ENCODE results near the gene SLC2A9. TPM values are rescaled to one million over a fixed set of nuclear protein-coding genes. Genes with fewer than 3 reads are reported as not detected.

Gene SLC2A9
- total RNA-seq, 1 donor from 2014 or later: 25.2 TPM

DNA sequence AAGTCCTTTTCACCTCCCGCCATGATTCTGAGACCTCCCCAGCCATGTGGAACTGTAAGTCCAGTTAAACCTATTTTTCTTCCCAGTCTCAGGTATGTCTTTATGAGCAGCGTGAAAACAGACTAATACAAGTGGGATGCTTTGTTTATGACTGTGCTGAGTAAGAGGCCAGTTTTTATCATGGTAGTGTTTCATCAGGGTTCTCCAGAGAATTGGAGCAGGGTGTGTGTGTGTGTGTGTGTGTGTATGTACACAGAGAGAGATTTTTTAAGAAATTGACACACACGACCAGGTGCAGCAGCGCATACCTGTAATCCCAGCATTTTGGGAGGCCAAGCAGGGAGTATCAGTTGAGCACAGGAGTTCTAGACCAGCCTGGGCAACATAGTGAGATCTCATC, 34.6 kb upstream of the SLC2A9 start:
- Histone ChIP-seq H3K36me3 (no peaks in the 10 kb centered on the region), H3K4me1 (no peaks in the 10 kb centered on the region), H3K27me3 (ENCODE audit: low read depth) (no peaks in the 10 kb centered on the region), H3K27ac (no peak overlapping the region), H3K9me3 (no peaks in the 10 kb centered on the region), H3K4me3 (no peak overlapping the region)
- DNase-seq (no peak), ATAC-seq (no peak)
- intact Hi-C loops (cut with DNase I): no loop called here
- TF ChIP-seq, protein P1, sequence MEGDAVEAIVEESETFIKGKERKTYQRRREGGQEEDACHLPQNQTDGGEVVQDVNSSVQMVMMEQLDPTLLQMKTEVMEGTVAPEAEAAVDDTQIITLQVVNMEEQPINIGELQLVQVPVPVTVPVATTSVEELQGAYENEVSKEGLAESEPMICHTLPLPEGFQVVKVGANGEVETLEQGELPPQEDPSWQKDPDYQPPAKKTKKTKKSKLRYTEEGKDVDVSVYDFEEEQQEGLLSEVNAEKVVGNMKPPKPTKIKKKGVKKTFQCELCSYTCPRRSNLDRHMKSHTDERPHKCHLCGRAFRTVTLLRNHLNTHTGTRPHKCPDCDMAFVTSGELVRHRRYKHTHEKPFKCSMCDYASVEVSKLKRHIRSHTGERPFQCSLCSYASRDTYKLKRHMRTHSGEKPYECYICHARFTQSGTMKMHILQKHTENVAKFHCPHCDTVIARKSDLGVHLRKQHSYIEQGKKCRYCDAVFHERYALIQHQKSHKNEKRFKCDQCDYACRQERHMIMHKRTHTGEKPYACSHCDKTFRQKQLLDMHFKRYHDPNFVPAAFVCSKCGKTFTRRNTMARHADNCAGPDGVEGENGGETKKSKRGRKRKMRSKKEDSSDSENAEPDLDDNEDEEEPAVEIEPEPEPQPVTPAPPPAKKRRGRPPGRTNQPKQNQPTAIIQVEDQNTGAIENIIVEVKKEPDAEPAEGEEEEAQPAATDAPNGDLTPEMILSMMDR (IDR thresholded peaks at IDR 0.05): no peak

DNA sequence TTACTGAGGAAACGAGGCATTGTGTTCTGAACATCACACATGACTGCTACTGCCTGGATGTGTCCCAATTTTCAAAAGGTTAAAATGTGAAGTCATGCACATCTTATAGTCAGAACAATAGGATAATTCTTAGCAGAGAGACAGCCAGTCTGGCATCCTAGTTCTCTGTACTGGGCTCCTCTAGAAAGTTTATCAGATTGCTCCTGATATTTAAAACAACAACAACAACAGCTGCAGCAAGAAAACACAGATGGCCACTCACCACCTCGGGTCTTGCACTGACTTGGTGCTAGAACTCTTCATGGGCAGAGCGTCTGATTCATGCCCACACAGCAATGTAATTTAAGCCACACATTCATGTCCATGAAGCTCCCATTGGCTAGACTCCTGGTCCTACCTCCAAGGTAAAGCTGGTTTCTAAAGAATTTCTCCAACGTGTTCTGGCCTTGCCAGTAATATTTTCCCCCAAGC, 33.3 kb upstream of the SLC2A9 start:
- DNase-seq: no peak
- H3K27ac ChIP-seq: no peak overlapping the region
- TF ChIP-seq, protein P1 (IDR thresholded peaks at IDR 0.05): no peak
- no peaks in the 10 kb centered on the region for H3K36me3 ChIP-seq
- ATAC-seq: no peak
- no peak overlapping the region for H3K4me3 ChIP-seq
- H3K4me1 ChIP-seq: no peaks in the 10 kb centered on the region
- no peaks in the 10 kb centered on the region for H3K9me3 ChIP-seq
- intact Hi-C loops (cut with DNase I): no loop called here
- H3K27me3 ChIP-seq (ENCODE audit: low read depth): no peaks in the 10 kb centered on the region

DNA sequence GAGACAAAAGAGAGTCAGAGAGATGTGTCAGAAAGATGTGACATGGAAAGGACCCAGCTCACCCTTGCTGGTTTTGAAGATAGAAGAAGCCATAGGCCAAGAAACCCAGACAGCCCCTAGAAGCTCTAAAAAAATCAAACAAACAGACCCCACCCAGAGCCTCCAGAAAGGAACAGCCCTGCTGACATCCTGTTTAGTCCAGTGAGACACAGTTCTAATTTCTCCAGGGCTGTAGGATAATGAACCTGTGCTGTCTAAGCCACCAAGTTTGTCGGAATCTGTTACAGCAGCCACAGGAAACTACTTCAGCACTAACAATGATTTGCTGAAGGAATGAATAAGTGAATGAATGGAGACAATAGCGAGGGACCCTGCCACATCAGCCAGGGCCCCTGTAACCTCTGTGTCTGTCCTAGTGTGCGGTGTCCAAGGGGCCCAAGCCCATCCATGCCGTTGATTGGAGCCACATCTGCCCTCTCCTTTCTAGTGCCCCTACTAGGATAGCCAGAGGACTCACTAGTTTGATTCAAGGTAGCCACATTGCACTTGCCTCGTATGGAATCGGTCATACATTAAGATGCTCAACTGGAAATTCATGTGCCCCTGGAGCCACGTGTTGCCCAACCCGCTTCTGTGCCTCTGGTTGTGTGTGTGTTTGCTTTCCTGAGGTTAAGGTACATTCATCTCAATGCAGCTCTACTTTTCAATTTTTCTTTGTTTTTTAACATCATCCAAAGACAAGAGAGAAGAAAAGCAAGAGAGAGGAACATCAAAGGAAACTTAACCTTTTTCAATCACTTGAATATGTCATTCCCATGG, 32.5 kb upstream of the SLC2A9 start:
- no peaks in the 10 kb centered on the region for H3K4me1 ChIP-seq
- H3K27ac ChIP-seq: peak overlapping the region; percentile 42
- intact Hi-C loops (cut with DNase I): no loop called here
- H3K4me3 ChIP-seq: no peak overlapping the region
- DNase-seq (no peak), ATAC-seq (no peak)
- TF ChIP-seq, protein P1 (IDR thresholded peaks at IDR 0.05): no peak
- no peaks in the 10 kb centered on the region for H3K27me3 ChIP-seq (ENCODE audit: low read depth)
- no peaks in the 10 kb centered on the region for H3K9me3 ChIP-seq
- no peaks in the 10 kb centered on the region for H3K36me3 ChIP-seq

DNA sequence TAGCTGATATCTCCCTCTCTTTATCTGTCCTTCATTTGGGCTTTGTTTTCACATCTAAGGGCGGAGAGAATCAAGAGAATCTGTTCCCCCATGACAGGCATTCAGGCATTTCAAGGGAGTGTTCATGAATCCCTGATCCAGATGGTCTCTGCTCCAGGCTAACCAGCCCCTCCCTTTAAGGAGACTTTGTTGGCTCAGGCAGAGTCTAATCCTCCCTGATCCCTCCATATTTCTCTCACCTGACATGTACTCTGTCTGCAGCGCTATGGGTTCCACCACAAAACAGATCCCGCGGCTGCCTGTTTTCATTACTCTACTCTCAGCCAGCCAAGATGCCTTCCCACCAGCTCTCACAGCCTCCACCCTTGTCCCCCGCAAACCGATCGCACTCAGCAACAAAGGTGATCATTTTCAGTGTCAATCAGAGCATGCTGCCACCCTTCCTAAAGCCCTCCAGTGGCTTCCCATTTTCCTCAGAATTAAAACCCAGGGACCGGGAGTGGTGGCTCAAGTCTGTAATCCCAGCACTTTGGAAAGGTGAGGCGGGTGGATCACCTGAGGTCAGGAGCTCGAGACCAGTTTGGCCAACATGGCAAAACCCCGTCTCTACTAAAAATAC, 30.3 kb upstream of the SLC2A9 start:
- ATAC-seq: no peak
- no peaks in the 10 kb centered on the region for H3K9me3 ChIP-seq
- no peaks in the 10 kb centered on the region for H3K36me3 ChIP-seq
- DNase-seq: no peak
- H3K27ac ChIP-seq: no peak overlapping the region
- intact Hi-C loops (cut with DNase I): no loop called here
- H3K4me3 ChIP-seq: no peak overlapping the region
- TF ChIP-seq, protein P1 (IDR thresholded peaks at IDR 0.05): no peak
- H3K4me1 ChIP-seq: no peaks in the 10 kb centered on the region
- no peaks in the 10 kb centered on the region for H3K27me3 ChIP-seq (ENCODE audit: low read depth)

DNA sequence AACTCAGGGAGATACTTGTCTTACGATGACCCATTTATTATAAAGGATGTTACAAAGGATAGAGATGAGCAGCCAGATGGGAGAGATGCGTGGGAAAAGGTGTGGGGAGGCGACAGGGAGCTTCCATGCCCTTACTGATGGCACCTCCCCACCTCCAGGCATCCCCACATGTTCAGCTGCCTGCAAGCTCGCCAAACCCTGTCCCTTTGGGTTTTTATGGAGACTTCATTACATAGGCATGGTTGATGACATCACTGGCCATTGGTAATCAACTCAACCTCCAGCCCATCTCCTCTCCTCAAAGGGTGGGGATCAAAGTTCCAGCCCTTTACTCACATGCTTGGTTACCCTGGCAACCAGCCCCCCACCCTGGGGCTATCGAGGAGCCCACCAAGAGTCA, 29.4 kb upstream of the SLC2A9 start:
- no peak overlapping the region for H3K4me3 ChIP-seq
- intact Hi-C loops (cut with DNase I): no loop called here
- H3K36me3 ChIP-seq: no peaks in the 10 kb centered on the region
- ATAC-seq (no peak), DNase-seq (no peak)
- H3K9me3 ChIP-seq: no peaks in the 10 kb centered on the region
- no peaks in the 10 kb centered on the region for H3K4me1 ChIP-seq
- no peaks in the 10 kb centered on the region for H3K27me3 ChIP-seq (ENCODE audit: low read depth)
- TF ChIP-seq, protein P1 (IDR thresholded peaks at IDR 0.05): no peak
- no peak overlapping the region for H3K27ac ChIP-seq

Data from lower lobe of right lung (tissue), 2 donors.